Posterior cingulate gyrus (tissue), 11 donors: Measurements from ENCODE around the gene TGM3.
A peak's percentile ranks its signal among the peaks of the same experiment; 100 is the strongest.
"Not testable (repeated sequence)": the region's sequence is repeated elsewhere in the genome, so short reads cannot be mapped to it uniquely, and the experiment has no call there.

ENCODE experiments used
- DNase-seq, 10 donors: peaks; one replicate each; pipeline versions ENCODE4 v3.0.0 to v3.0.0-alpha.2; 2020 to 2021; ENCODE audit warnings: mixed read lengths in 3 of 10
- intact Hi-C: fragments of 100-400 bp; cut with DNase I; formaldehyde crosslinking; loops from one replicate; pipeline ENCODE4 v1.15.1; 2023

The TGM3 gene

GRCh38 chr20:2295886-2296515, at the start of gene TGM3:
Gene TGM3, plus strand, starts transcription at chr20:2296001. Its CDS starts 63 bp downstream, at chr20:2296064.
- no peak for DNase-seq
- intact Hi-C loops, result no loop called here

- DNase-seq, result no peak
- intact Hi-C loops, result no loop called here
Observed at GRCh38 chr20:2246069-2246491, 49.7 kb upstream of the TGM3 start.

DNA sequence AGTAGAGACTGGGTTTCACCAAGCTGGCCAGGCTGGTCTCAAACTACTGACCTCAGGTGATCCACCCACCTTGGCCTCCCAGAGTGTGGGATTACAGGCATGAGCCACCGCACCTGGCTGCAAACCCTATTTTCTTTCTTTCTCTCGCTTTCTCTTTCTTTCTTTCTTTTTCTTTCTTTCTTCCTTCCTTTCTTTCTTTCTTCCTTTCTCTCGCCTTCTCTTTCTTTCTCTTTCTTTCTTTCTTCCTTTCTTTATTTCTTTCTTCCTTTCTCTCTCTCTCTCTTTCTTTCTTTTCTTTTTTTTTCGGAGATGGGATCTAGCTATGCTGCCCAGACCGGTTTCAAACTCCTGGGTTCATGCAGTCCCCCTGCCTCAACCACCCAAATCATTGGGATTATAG, 47.0 kb upstream of the TGM3 start:
- DNase-seq, result no peak
- intact Hi-C loops, result no loop called here

DNA sequence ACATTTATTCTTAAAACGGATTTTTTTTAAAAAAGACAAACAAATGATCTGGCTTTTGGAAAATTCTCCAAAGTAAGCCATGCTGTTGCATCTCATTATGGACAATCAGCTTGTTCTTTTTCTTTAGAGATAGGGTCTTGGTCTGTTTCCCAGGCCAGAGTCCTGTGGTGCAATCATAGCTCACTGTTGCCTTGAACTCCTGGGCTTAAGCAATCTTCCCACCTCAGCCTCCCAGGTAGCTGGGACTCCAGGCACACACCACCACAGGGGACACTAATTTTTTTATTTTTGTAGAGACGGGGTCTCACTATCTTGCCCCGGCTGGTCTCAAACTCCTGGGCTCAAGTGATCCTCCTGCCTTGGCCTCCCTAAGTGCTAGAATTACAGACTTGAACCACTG, 45.9 kb upstream of the TGM3 start:
- DNase-seq, result no peak
- intact Hi-C loops, result no loop called here

DNA sequence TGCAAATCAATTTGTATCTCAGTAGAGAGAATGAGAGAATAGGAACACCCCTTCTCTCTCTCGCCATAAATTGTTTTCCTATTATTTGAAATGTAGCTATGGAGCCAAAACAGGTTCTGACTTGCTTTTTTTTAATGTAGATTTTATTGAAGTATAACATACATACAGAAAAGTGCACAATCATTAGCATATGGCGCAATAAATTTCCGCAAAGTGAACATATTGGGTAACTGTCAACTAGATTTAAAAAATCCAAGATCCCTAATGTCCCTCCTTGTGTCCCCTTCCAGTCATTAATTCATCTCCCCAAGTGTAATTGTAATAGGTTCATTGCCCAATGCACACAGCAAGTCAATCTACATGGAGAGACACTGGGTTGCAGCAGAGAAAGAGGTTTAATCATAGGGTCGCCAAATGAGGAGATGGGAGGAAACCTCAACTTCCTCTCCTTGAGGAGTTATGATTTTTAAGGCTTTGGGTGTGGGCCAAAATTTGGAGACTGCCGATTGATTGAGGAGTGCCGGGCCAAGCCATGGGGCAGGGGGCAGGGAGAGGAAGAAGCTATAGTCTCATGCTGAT, 43.3 kb upstream of the TGM3 start:
- DNase-seq, result no peak

DNA sequence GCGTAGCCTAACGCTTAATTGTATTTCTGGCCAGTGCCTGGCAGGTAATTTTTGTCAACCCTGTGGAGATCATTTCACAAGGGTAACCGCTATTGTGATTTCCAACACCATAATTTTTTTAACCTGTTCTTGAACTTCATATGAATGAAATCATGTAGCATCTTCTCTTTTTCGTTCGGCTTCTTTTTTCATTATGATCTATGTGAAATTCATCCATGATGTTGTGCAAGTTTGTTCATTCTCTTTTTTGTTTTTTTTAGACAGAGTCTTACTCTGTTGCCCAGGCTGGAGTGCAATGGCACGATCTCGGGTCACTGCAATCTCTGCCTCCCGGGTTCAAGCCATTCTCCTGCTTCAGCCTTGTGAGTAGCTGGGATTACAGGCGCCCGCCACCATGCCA, 42.5 kb upstream of the TGM3 start:
- intact Hi-C loops, result no loop called here

More for the DNA sequence above, 43.3 kb upstream of the TGM3 start:
- intact Hi-C loops, result no loop called here

DNA sequence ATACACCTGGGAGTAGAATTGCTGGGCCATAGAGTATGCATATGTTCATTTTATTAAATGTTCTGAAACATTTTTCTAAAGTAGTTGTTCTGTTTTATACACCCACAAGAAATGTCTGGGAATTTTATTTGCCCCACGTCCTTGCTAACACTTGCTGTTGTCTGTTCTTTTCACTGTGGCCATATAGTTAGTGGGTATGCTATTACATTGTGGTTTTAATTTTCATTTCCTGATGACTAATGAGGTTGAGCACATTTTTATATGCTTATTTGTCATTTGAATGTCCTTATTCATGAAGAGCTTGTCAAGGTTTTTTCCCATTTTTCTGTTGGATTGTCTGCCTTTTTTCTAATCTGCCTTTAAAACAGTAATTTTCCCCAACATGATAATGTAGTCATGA, 41.5 kb upstream of the TGM3 start:
- DNase-seq, result no peak
- intact Hi-C loops, result no loop called here

More for the DNA sequence above, 42.5 kb upstream of the TGM3 start:
- DNase-seq, result no peak

DNA sequence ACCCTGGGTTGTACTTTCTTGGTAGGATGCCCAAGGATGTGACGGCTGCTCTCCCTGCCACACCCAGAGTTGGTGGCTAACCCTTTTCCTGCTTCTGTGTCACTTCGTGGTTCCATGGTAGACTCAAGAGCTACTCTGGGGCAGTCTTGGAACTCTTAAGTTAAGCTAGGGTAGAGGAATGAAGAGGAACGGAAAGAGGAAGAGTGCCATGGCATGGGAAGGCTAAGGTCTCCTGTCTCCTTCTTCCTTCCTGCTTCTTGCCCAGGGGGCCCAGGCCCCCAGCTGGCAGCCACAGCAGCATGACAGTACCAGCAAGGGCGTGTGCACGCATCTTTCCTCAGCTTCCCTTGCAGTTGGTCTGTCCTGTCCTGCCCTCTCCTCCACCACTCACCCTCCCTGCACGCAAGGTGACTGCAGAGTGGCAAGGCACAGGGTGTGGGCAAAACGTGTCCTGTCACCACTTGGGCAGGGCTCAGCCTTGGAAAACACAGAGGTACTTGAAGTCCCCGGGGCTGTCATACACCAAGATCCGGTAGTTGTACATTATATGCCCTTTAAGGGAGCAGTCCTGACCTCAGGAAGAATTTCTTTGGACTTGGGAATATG, 39.8 kb upstream of the TGM3 start:
- intact Hi-C loops, result no loop called here
- DNase-seq, result no peak

GRCh38 chr20:2259731-2260130, 36.1 kb upstream of the TGM3 start:
- intact Hi-C loops, result no loop called here

GRCh38 chr20:2260250-2260649, 35.6 kb upstream of the TGM3 start:
- intact Hi-C loops, result no loop called here
- DNase-seq, result no peak

More at GRCh38 chr20:2259731-2260130, 36.1 kb upstream of the TGM3 start:
- no peak for DNase-seq

DNA sequence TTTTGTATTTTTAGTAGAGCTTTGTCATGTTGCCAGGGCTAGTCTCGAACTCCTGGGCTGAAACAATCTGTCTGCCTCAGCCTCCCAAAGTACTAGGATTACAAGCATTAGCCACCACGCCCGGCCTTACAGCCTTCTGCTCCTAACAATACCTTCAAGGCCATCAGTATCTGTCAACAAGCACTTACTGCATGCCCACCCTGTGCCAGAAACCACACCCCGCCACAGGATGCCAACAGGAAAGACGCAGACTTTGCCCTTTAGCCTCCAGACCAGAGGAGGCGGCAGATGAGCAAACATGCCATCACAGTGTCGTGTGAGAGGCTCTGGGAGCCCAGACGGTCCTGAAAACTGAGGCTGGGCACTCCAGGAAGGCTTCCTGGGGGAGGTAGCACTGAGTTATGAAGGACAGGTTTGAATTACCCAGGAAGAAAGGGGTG, 34.7 kb upstream of the TGM3 start:
- intact Hi-C loops, result no loop called here
- DNase-seq, result no peak

GRCh38 chr20:2261629-2262028, 34.2 kb upstream of the TGM3 start:
- DNase-seq, result no peak
- intact Hi-C loops, result no loop called here

- DNase-seq, result no peak
- intact Hi-C loops, result no loop called here
Observed at GRCh38 chr20:2264118-2264517, 31.7 kb upstream of the TGM3 start.

GRCh38 chr20:2264621-2265374, 31.0 kb upstream of the TGM3 start:
- intact Hi-C loops, DNase-seq: not testable (repeated sequence)

GRCh38 chr20:2273634-2274302, 22.0 kb upstream of the TGM3 start:
- intact Hi-C loops, result no loop called here
- no peak for DNase-seq

GRCh38 chr20:2276015-2276414, 19.8 kb upstream of the TGM3 start:
- intact Hi-C loops, result no loop called here
- DNase-seq, result no peak

GRCh38 chr20:2279253-2279779, 16.5 kb upstream of the TGM3 start:
- DNase-seq, result peak in 7 of 10 donors; percentile 39 to 93 (median 62)
- intact Hi-C loops, result no loop called here

GRCh38 chr20:2280082-2280481, 15.7 kb upstream of the TGM3 start:
- DNase-seq, result no peak
- intact Hi-C loops, result no loop called here

DNA sequence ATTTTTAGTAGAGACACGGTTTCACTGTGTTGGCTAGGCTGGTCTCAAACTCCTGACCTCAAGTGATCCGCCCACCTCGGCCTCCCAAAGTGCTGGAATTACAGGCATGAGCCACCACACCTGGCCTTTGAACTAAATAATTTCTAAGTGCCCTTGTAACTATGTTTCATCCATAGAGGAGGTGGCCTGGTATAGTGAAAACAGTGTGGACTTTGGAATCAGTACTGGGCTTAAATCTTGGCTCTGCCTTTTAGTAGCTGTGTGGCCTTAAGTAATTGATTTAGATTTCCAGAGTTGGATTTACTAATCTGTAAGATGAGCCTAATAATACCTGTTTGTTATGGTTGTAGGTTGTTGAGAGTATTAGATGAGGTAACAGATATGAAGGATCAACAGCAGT, 14.2 kb upstream of the TGM3 start:
- DNase-seq, result no peak
- intact Hi-C loops, result no loop called here

DNA sequence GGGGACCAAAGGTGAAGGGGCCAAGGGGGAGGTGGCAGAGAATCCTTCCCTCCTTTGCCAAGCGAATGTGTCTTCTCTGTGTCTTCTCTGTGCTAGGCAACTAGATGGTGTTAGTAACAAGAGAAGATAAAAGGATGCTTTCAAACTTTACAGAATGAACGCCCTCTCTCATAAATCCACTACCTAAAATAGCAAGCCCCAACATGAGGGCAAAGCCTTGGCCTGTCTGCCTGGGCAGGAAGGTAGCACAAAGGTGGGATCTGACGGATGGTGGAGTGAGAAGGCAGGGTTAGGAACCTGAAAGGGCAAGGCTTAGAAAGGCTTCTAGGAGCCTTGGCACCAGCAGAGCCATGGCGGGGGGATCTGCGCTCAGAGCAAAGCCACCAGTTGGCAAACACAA, 13.6 kb upstream of the TGM3 start:
- intact Hi-C loops, result no loop called here
- DNase-seq, result no peak
